Measurements from ENCODE around the gene DOK3. TPM values are rescaled to one million over a fixed set of nuclear protein-coding genes. Genes with fewer than 3 reads are reported as not detected.

Gene DOK3
- total and polyA plus RNA-seq, 2 experiments from 2014 or later = 2.2 to 11.1 TPM

- TF ChIP-seq ZNF462 (CRISPR knock-in tag; IDR thresholded peaks at IDR 0.05) (no peak), ETS1 (IDR thresholded peaks at IDR 0.05) (no peak), CTCF (conservative IDR thresholded peaks at IDR 0.05; ENCODE audit: low read depth in 2 of 2) (no peak), NANOG (IDR thresholded peaks at IDR 0.05; ENCODE audit: borderline replicate concordance) (no peak), POLR2AphosphoS5 (IDR thresholded peaks at IDR 0.05; ENCODE audit: low read depth) (no peak), JUNB (IDR thresholded peaks at IDR 0.05; ENCODE audit: unreplicated experiment) (no peak)
Observed at GRCh38 chr5:177548495-177548894, 38.9 kb upstream of the DOK3 start (continued).

GRCh38 chr5:177547736-177548135 is 38.1 kb upstream of the DOK3 start:
- DNase-seq (ENCODE audit: low spot score) (no peak), ATAC-seq (no peak)
- H3K4me2 ChIP-seq = no peak overlapping the region
- no peak overlapping the region for H3K27ac ChIP-seq (ENCODE audit: low read depth)
- H3K4me3 ChIP-seq = no peak overlapping the region
- H3K36me3 ChIP-seq (ENCODE audit: insufficient read depth) = peaks cover 11% of the 10 kb centered on the region; the same call in 1 of the 2 replicates
- peaks cover 98% of the 10 kb centered on the region for H3K79me2 ChIP-seq (replicated peaks; ENCODE audit: insufficient read depth)
- H4K20me1 ChIP-seq (replicated peaks; ENCODE audit: insufficient read depth) = peaks cover 72% of the 10 kb centered on the region
- no peaks in the 10 kb centered on the region for H3K27me3 ChIP-seq (ENCODE audit: insufficient read depth)
- no peaks in the 10 kb centered on the region for H3K4me1 ChIP-seq (ENCODE audit: insufficient read depth)
- Mint-ChIP-seq H3K36me3 (ENCODE audit: low read depth) (peaks cover 21% of the 10 kb centered on the region), H3K27me3 (ENCODE audit: insufficient read depth, low read depth, poor library complexity) (peaks cover 3% of the 10 kb centered on the region), H3K4me1 (peaks cover 17% of the 10 kb centered on the region), H3K4me3 (no peak overlapping the region), H3K9me3 (no peaks in the 10 kb centered on the region), H3K27ac (no peak overlapping the region)
- no peaks in the 10 kb centered on the region for H3K9me2 ChIP-seq (ENCODE audit: insufficient read depth)
- H3F3A ChIP-seq (replicated peaks; ENCODE audit: low read depth) = 0 out of 2 replicates have a peak, but pooled peaks cover 2% of the 10 kb centered on the region
- no peak overlapping the region for H2AFZ ChIP-seq
- TF ChIP-seq CREB1 (CRISPR knock-in tag; IDR thresholded peaks at IDR 0.05; ENCODE audit: low read depth) (no peak), REST (IDR thresholded peaks at IDR 0.05; ENCODE audit: unreplicated experiment) (no peak), NANOG (IDR thresholded peaks at IDR 0.05; ENCODE audit: borderline replicate concordance) (no peak), EZH2phosphoT487 (IDR thresholded peaks at IDR 0.05; ENCODE audit: unreplicated experiment) (no peak)
